Right atrium auricular region (tissue), 2 donors: ENCODE data around the gene EMILIN1. TPM values are rescaled to one million over a fixed set of nuclear protein-coding genes. Genes with fewer than 3 reads are reported as not detected.
A peak's percentile ranks its signal among the peaks of the same experiment; 100 is the strongest.

ENCODE experiments used
- DNase-seq: peaks from one replicate; pipeline ENCODE4 v3.0.0-alpha.2; 2019; ENCODE audit warnings: low spot score
- H3K27ac ChIP-seq, 2 donors: fragments of 200-600 bp; sonication (generic); 1 replicate in 1 of 2; 2 replicates in 1 of 2; pipeline ENCODE4 v1.5.1; 2016 to 2019
- H3K27me3 ChIP-seq, 2 donors: fragments of 200-600 bp; sonication (generic); one replicate each; pipeline versions ENCODE4 v1.5.1 to v1.6.0; 2017 to 2019
- H3K36me3 ChIP-seq: fragments of 200-600 bp; sonication (generic); one replicate; pipeline ENCODE4 v1.5.1; 2016
- H3K4me1 ChIP-seq, 2 donors: fragments of 200-600 bp; sonication (generic); one replicate each; pipeline versions ENCODE4 v1.5.1 to v1.6.0; 2017 to 2019
- H3K4me3 ChIP-seq, 2 donors: fragments of 200-600 bp; sonication (generic); 1 replicate in 1 of 2; 2 replicates in 1 of 2; pipeline ENCODE4 v1.5.1; 2017 to 2019; ENCODE audit warnings: mild to moderate bottlenecking in 1 of 2, moderate library complexity in 1 of 2
- H3K9me3 ChIP-seq, 2 donors: fragments of 200-600 bp; sonication (generic); one replicate each; pipeline ENCODE4 v1.5.1; 2019
- total RNA-seq, 2 donors: library from RNA; depleted of rRNA; stranded (reverse); fragments of >200 nt; gene quantifications; one replicate each; pipeline ENCODE4 v1.1.0, GENCODE V29; 2016
- TF ChIP-seq, protein P1 (sequence below), 2 donors: fragments of 200-600 bp; sonication (generic); IDR thresholded peaks; one replicate each; pipeline ENCODE4 v1.5.1; 2019; ENCODE audit warnings: antibody characterized with exemption in 2 of 2

Gene EMILIN1
- total RNA-seq, 2 donors from 2014 or later = 22.3 to 36.7 TPM

DNA sequence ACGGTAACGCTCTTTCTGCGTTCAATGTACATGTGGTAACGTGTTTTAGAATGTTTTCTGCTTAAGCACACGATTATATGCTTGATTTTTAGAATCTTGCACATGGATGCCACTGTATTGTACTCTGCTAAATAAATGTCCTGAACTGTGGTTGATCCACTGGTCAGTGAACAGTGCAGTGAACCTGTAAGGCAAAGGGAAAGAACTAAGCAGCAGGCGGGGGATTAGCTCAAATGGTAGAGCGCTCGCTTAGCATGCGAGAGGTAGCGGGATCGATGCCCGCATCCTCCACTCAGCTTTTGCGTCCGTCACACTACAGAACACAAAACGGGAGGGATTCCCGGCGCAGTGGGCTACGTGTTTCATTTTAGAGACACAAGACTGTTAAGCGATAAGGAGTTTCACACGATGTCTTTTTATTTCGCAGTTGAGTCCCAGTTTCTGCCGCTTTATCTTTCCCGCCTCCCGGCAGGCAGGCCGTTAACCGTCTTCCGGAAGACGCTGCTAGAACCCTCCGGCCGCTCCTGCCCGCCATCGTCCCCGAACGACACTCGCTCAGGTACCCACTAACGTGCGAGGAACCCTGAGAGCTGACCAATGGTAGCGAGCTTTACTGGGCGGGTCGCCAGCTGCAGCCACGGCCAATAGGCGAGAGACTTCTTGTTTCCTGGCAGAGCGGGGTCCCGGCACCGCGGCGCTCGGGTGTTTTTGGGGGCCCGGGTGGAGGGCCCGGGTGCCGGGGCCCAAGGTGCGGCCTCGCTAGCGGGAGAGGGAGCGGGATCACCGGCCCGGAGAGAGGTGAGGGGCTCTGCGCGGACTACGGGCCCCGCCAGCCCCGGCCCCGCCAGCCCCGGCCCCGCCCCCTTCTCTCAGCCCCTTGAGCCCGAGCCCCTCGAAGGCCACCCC is 27.2 kb upstream of the EMILIN1 start, which contains the start of gene AGBL5:
AGBL5 (plus strand) TSS at position 673 of the 906 bp plus-strand sequence. CDS start 1,291 bp downstream, outside the sequence.
- H3K27ac ChIP-seq = peak within 1 kb of the TSS; percentile 92 to 98
- H3K27me3 ChIP-seq = no peaks in the 10 kb centered on the region
- peaks cover 0 to 14% of the 10 kb centered on the region in 2 donors for H3K4me1 ChIP-seq
- TF ChIP-seq, protein P1, sequence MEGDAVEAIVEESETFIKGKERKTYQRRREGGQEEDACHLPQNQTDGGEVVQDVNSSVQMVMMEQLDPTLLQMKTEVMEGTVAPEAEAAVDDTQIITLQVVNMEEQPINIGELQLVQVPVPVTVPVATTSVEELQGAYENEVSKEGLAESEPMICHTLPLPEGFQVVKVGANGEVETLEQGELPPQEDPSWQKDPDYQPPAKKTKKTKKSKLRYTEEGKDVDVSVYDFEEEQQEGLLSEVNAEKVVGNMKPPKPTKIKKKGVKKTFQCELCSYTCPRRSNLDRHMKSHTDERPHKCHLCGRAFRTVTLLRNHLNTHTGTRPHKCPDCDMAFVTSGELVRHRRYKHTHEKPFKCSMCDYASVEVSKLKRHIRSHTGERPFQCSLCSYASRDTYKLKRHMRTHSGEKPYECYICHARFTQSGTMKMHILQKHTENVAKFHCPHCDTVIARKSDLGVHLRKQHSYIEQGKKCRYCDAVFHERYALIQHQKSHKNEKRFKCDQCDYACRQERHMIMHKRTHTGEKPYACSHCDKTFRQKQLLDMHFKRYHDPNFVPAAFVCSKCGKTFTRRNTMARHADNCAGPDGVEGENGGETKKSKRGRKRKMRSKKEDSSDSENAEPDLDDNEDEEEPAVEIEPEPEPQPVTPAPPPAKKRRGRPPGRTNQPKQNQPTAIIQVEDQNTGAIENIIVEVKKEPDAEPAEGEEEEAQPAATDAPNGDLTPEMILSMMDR (IDR thresholded peaks at IDR 0.05) = no peak
- H3K36me3 ChIP-seq = peaks cover 17% of the 10 kb centered on the region
- peak within 1 kb of the TSS; percentile 98 to 99 for H3K4me3 ChIP-seq
- peak; percentile 97 for DNase-seq
- no peaks in the 10 kb centered on the region for H3K9me3 ChIP-seq

DNA sequence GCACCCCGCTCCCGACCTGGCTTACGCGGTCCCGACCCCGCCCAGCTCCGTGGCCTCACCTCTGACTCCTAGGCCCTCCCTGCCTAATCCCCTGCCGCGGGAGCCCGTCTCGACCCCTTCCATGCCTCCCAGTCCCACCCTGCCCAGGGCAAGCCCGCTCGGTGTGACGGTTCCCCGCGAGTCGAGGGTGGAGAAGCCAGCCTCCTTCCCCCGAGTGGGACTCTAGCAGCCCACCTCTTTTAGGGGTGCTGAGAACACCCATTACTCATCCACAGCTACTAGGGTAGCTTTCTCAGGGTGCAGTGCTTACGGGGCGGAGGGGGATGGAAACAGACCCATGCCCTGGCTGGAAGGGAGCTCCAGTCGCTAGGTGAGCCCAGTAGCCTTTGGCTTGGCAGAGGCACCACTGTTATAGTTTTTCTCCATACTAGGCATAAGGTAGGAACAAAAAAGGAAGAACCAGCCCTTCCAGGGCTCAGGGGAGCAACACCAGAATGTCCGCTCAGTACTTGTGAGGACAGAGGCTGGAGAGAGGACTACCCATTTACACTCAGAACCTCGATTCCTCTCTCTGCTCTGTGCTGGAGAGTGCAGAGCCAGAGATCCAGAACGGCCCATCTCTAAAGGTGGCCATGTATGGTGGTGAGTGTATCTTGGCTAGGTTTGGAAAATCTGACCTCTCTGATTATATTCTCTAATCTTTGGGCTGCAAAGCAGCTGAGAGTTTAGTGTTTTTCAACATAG is 26.3 kb upstream of the EMILIN1 start:
- TF ChIP-seq, protein P1 (IDR thresholded peaks at IDR 0.05) = no peak
- DNase-seq = no peak
- peak overlapping the region; percentile 92 to 98 for H3K27ac ChIP-seq
- peaks cover 0 to 14% of the 10 kb centered on the region in 2 donors for H3K4me1 ChIP-seq
- peak overlapping the region; percentile 98 to 99 for H3K4me3 ChIP-seq
- H3K36me3 ChIP-seq = peaks cover 17% of the 10 kb centered on the region
- no peaks in the 10 kb centered on the region for H3K27me3 ChIP-seq
- no peaks in the 10 kb centered on the region for H3K9me3 ChIP-seq

GRCh38 chr2:27053321-27053720 is 25.1 kb upstream of the EMILIN1 start:
- H3K27ac ChIP-seq = no peak overlapping the region
- H3K4me1 ChIP-seq = peaks cover 0 to 14% of the 10 kb centered on the region in 2 donors
- TF ChIP-seq, protein P1 (IDR thresholded peaks at IDR 0.05) = no peak
- peaks cover 17% of the 10 kb centered on the region for H3K36me3 ChIP-seq
- DNase-seq = no peak
- H3K9me3 ChIP-seq = no peaks in the 10 kb centered on the region
- no peak overlapping the region for H3K4me3 ChIP-seq
- H3K27me3 ChIP-seq = no peaks in the 10 kb centered on the region

GRCh38 chr2:27053776-27054175 is 24.6 kb upstream of the EMILIN1 start:
- Histone ChIP-seq H3K27me3 (no peaks in the 10 kb centered on the region), H3K36me3 (peaks cover 17% of the 10 kb centered on the region), H3K27ac (no peak overlapping the region), H3K4me1 (peaks cover 0 to 14% of the 10 kb centered on the region in 2 donors), H3K4me3 (no peak overlapping the region), H3K9me3 (no peaks in the 10 kb centered on the region)
- TF ChIP-seq, protein P1 (IDR thresholded peaks at IDR 0.05) = no peak
- DNase-seq = no peak

GRCh38 chr2:27054721-27055120 is 23.7 kb upstream of the EMILIN1 start:
- no peak overlapping the region for H3K27ac ChIP-seq
- DNase-seq = no peak
- no peak overlapping the region for H3K4me3 ChIP-seq
- H3K9me3 ChIP-seq = no peaks in the 10 kb centered on the region
- H3K36me3 ChIP-seq = peaks cover 17% of the 10 kb centered on the region
- H3K27me3 ChIP-seq = no peaks in the 10 kb centered on the region
- peaks cover 0 to 8% of the 10 kb centered on the region in 2 donors for H3K4me1 ChIP-seq
- TF ChIP-seq, protein P1 (IDR thresholded peaks at IDR 0.05) = no peak
